Natural killer cell treated with Interleukin-12 subunit alpha and Interleukin-12 subunit beta and Interleukin-15 and Interleukin-18, amount 100 ng/mL, for 72 hours (primary cell): Measurements from ENCODE around the gene MEF2A. TPM values are rescaled to one million over a fixed set of nuclear protein-coding genes. Genes with fewer than 3 reads are reported as not detected.

Experiments used
- ATAC-seq, 2 donors: fragments of 150-1000 bp; cut with Tn5 transposase in 1 of 2; sonication (Bioruptor Pico), chemical (Tn5 transposase) in 1 of 2; 2 replicates each; pipeline ENCODE4 v1.10.0; 2021
- DNase-seq: peaks from one replicate; pipeline ENCODE4 v3.0.0; 2022; ENCODE audit warnings: low spot score
- H3K27ac Mint-ChIP-seq, 2 donors: 1 replicate in 1 of 2; 2 replicates in 1 of 2; pipeline ENCODE4 v1.8.0; 2022; ENCODE audit warnings: mixed read lengths in 2 of 2, mild to moderate bottlenecking in 1 of 2, moderate library complexity in 1 of 2
- H3K27me3 Mint-ChIP-seq, 2 donors: 1 replicate in 1 of 2; 2 replicates in 1 of 2; pipeline ENCODE4 v1.8.0; 2022; ENCODE audit warnings: mixed read lengths in 2 of 2
- H3K36me3 Mint-ChIP-seq: one replicate; pipeline ENCODE4 v1.8.0; 2022; ENCODE audit warnings: mixed read lengths
- H3K4me1 Mint-ChIP-seq, 2 donors: 1 replicate in 1 of 2; 2 replicates in 1 of 2; pipeline ENCODE4 v1.8.0; 2022; ENCODE audit warnings: low read depth in 2 of 2, mixed read lengths in 2 of 2, mild to moderate bottlenecking in 1 of 2
- H3K4me3 Mint-ChIP-seq: one replicate; pipeline ENCODE4 v1.8.0; 2022; ENCODE audit warnings: mixed read lengths
- H3K9me3 Mint-ChIP-seq: 2 replicates; pipeline ENCODE4 v1.8.0; 2022; ENCODE audit warnings: mixed read lengths
- total RNA-seq, 2 donors: library from RNA; stranded (reverse); gene quantifications; one replicate each; pipeline ENCODE4 v1.2.3, GENCODE V29; 2022

Gene MEF2A
- total RNA-seq, 2 donors from 2014 or later = 27.1 to 42.2 TPM

GRCh38 chr15:99604865-99605264, 39.1 kb downstream of the MEF2A start:
- Mint-ChIP-seq H3K27me3 (no peaks in the 10 kb centered on the region), H3K4me3 (no peak overlapping the region), H3K27ac (no peak overlapping the region), H3K4me1 (peaks cover 29 to 50% of the 10 kb centered on the region in 2 donors), H3K36me3 (peaks cover 15% of the 10 kb centered on the region), H3K9me3 (no peaks in the 10 kb centered on the region)
- no peak for DNase-seq
- no peak for ATAC-seq

- peaks cover 10% of the 10 kb centered on the region for H3K36me3 Mint-ChIP-seq
- no peak overlapping the region for H3K27ac Mint-ChIP-seq
- DNase-seq (no peak), ATAC-seq (no peak)
- H3K27me3 Mint-ChIP-seq = no peaks in the 10 kb centered on the region
- H3K4me3 Mint-ChIP-seq = no peak overlapping the region
- peaks cover 29 to 50% of the 10 kb centered on the region in 2 donors for H3K4me1 Mint-ChIP-seq
- no peaks in the 10 kb centered on the region for H3K9me3 Mint-ChIP-seq
These were observed 39.7 kb downstream of the MEF2A start for GRCh38 chr15:99605490-99605931.

- no peak overlapping the region for H3K27ac Mint-ChIP-seq
These were observed 40.2 kb downstream of the MEF2A start for GRCh38 chr15:99605990-99606389.

GRCh38 chr15:99606646-99607045, 40.9 kb downstream of the MEF2A start:
- DNase-seq (no peak), ATAC-seq (no peak)
- H3K4me3 Mint-ChIP-seq = no peak overlapping the region
- peaks cover 4% of the 10 kb centered on the region for H3K36me3 Mint-ChIP-seq
- no peak overlapping the region for H3K27ac Mint-ChIP-seq
- peaks cover 29 to 51% of the 10 kb centered on the region in 2 donors for H3K4me1 Mint-ChIP-seq
- H3K9me3 Mint-ChIP-seq = no peaks in the 10 kb centered on the region
- no peaks in the 10 kb centered on the region for H3K27me3 Mint-ChIP-seq

More at GRCh38 chr15:99605990-99606389, 40.2 kb downstream of the MEF2A start:
- Mint-ChIP-seq H3K4me1 (peaks cover 30 to 51% of the 10 kb centered on the region in 2 donors), H3K9me3 (no peaks in the 10 kb centered on the region), H3K27me3 (no peaks in the 10 kb centered on the region), H3K36me3 (peaks cover 8% of the 10 kb centered on the region), H3K4me3 (no peak overlapping the region)
- DNase-seq (no peak), ATAC-seq (no peak)

- Mint-ChIP-seq H3K9me3 (no peaks in the 10 kb centered on the region), H3K4me3 (no peak overlapping the region), H3K4me1 (peaks cover 27 to 48% of the 10 kb centered on the region in 2 donors), H3K27ac (no peak overlapping the region), H3K27me3 (no peaks in the 10 kb centered on the region), H3K36me3 (no peaks in the 10 kb centered on the region)
- DNase-seq = no peak
- ATAC-seq = no peak
These were observed 47.7 kb downstream of the MEF2A start for GRCh38 chr15:99613481-99613880.

- peak overlapping the region; percentile 70 for H3K4me3 Mint-ChIP-seq
- H3K27ac Mint-ChIP-seq = peak overlapping the region; percentile 54 to 76
- peaks cover 31 to 53% of the 10 kb centered on the region in 2 donors for H3K4me1 Mint-ChIP-seq
- ATAC-seq = peak; percentile 44 to 77
- H3K9me3 Mint-ChIP-seq = no peaks in the 10 kb centered on the region
- DNase-seq = no peak
- H3K27me3 Mint-ChIP-seq = no peaks in the 10 kb centered on the region
- H3K36me3 Mint-ChIP-seq = no peaks in the 10 kb centered on the region
These were observed 48.3 kb downstream of the MEF2A start for GRCh38 chr15:99613887-99614647.

- Mint-ChIP-seq H3K4me1 (peaks cover 37 to 61% of the 10 kb centered on the region in 2 donors), H3K27me3 (no peaks in the 10 kb centered on the region), H3K4me3 (peak overlapping the region; percentile 70), H3K27ac (peak overlapping the region; percentile 54 to 76), H3K36me3 (no peaks in the 10 kb centered on the region), H3K9me3 (no peaks in the 10 kb centered on the region)
- ATAC-seq (peak in 1 of 2 donors; percentile 40), DNase-seq (no peak)
These were observed 49.0 kb downstream of the MEF2A start for GRCh38 chr15:99614749-99615288.

- Mint-ChIP-seq H3K9me3 (no peaks in the 10 kb centered on the region), H3K27ac (no peak overlapping the region), H3K36me3 (no peaks in the 10 kb centered on the region), H3K4me1 (peaks cover 42 to 66% of the 10 kb centered on the region in 2 donors), H3K4me3 (no peak overlapping the region), H3K27me3 (no peaks in the 10 kb centered on the region)
- peak; percentile 39 to 70 for ATAC-seq
- no peak for DNase-seq
These were observed 49.7 kb downstream of the MEF2A start for GRCh38 chr15:99615460-99615859.

GRCh38 chr15:99616129-99616528, 50.3 kb downstream of the MEF2A start:
- no peak for DNase-seq
- Mint-ChIP-seq H3K27me3 (no peaks in the 10 kb centered on the region), H3K9me3 (no peaks in the 10 kb centered on the region), H3K27ac (no peak overlapping the region), H3K4me1 (peaks cover 41 to 66% of the 10 kb centered on the region in 2 donors), H3K36me3 (no peaks in the 10 kb centered on the region), H3K4me3 (no peak overlapping the region)
- ATAC-seq = no peak

GRCh38 chr15:99616773-99617342, 51.1 kb downstream of the MEF2A start:
- ATAC-seq (no peak), DNase-seq (no peak)
- Mint-ChIP-seq H3K27me3 (no peaks in the 10 kb centered on the region), H3K4me3 (peak overlapping the region; percentile 1), H3K9me3 (no peaks in the 10 kb centered on the region), H3K27ac (peak overlapping the region; percentile 4), H3K36me3 (no peaks in the 10 kb centered on the region), H3K4me1 (peaks cover 39 to 61% of the 10 kb centered on the region in 2 donors)

- H3K4me3 Mint-ChIP-seq = no peak overlapping the region
- no peak for ATAC-seq
- H3K4me1 Mint-ChIP-seq = peaks cover 38 to 54% of the 10 kb centered on the region in 2 donors
- H3K27ac Mint-ChIP-seq = peak overlapping the region in 1 of 2 donors; percentile 72
- no peaks in the 10 kb centered on the region for H3K9me3 Mint-ChIP-seq
- no peaks in the 10 kb centered on the region for H3K27me3 Mint-ChIP-seq
- DNase-seq = no peak
- no peaks in the 10 kb centered on the region for H3K36me3 Mint-ChIP-seq
These were observed 53.2 kb downstream of the MEF2A start for GRCh38 chr15:99618941-99619411.

- peak overlapping the region; percentile 31 for H3K4me3 Mint-ChIP-seq
- H3K36me3 Mint-ChIP-seq = no peaks in the 10 kb centered on the region
- DNase-seq (no peak), ATAC-seq (peak; percentile 54 to 67)
- H3K9me3 Mint-ChIP-seq = no peaks in the 10 kb centered on the region
- peak overlapping the region; percentile 49 to 73 for H3K27ac Mint-ChIP-seq
- peaks cover 33 to 47% of the 10 kb centered on the region in 2 donors for H3K4me1 Mint-ChIP-seq
- H3K27me3 Mint-ChIP-seq = no peaks in the 10 kb centered on the region
These were observed 53.9 kb downstream of the MEF2A start for GRCh38 chr15:99619712-99620111.

- Mint-ChIP-seq H3K27me3 (no peaks in the 10 kb centered on the region), H3K9me3 (no peaks in the 10 kb centered on the region), H3K4me1 (peaks cover 29 to 42% of the 10 kb centered on the region in 2 donors), H3K4me3 (peak overlapping the region; percentile 51), H3K27ac (peak overlapping the region; percentile 49 to 73), H3K36me3 (no peaks in the 10 kb centered on the region)
- DNase-seq = no peak
- ATAC-seq = no peak
These were observed 54.4 kb downstream of the MEF2A start for GRCh38 chr15:99620178-99620577.

GRCh38 chr15:99621767-99622166, 56.0 kb downstream of the MEF2A start:
- Mint-ChIP-seq H3K4me1 (peaks cover 37 to 41% of the 10 kb centered on the region in 2 donors), H3K27ac (no peak overlapping the region)

More at GRCh38 chr15:99621767-99622166, 56.0 kb downstream of the MEF2A start:
- DNase-seq = no peak
- ATAC-seq = no peak
- H3K36me3 Mint-ChIP-seq = peaks cover 6% of the 10 kb centered on the region
- H3K9me3 Mint-ChIP-seq = no peaks in the 10 kb centered on the region
- no peaks in the 10 kb centered on the region for H3K27me3 Mint-ChIP-seq
- no peak overlapping the region for H3K4me3 Mint-ChIP-seq
